ENCODE measurements around the gene TMEM270.
A peak's percentile ranks its signal among the peaks of the same experiment; 100 is the strongest.
"Not testable (repeated sequence)": the region's sequence is repeated elsewhere in the genome, so short reads cannot be mapped to it uniquely, and the experiment has no call there.

The TMEM270 gene

GRCh38 chr7:73844131-73844547, 16.8 kb upstream of the TMEM270 start:
- Histone ChIP-seq H3K4me1 (ENCODE audit: low read depth, poor library complexity, severe bottlenecking) (peaks cover 57% of the 10 kb centered on the region), H3K27me3 (ENCODE audit: insufficient read depth, low read depth) (no peaks in the 10 kb centered on the region), H3K4me2 (no peak overlapping the region; the same call in 1 of the 2 replicates), H3K36me3 (ENCODE audit: insufficient read depth) (no peaks in the 10 kb centered on the region), H3K9ac (no peak overlapping the region), H4K20me1 (ENCODE audit: insufficient read depth) (no peaks in the 10 kb centered on the region), H3K4me3 (IDR thresholded peaks at IDR 0.05; ENCODE audit: insufficient read depth, low read depth, low read length) (no peak overlapping the region), H2AFZ (ENCODE audit: low read depth) (no peak overlapping the region), H3K79me2 (ENCODE audit: insufficient read depth, low read depth) (no peaks in the 10 kb centered on the region), H3K27ac (no peak overlapping the region)
- TF ChIP-seq, protein P1, sequence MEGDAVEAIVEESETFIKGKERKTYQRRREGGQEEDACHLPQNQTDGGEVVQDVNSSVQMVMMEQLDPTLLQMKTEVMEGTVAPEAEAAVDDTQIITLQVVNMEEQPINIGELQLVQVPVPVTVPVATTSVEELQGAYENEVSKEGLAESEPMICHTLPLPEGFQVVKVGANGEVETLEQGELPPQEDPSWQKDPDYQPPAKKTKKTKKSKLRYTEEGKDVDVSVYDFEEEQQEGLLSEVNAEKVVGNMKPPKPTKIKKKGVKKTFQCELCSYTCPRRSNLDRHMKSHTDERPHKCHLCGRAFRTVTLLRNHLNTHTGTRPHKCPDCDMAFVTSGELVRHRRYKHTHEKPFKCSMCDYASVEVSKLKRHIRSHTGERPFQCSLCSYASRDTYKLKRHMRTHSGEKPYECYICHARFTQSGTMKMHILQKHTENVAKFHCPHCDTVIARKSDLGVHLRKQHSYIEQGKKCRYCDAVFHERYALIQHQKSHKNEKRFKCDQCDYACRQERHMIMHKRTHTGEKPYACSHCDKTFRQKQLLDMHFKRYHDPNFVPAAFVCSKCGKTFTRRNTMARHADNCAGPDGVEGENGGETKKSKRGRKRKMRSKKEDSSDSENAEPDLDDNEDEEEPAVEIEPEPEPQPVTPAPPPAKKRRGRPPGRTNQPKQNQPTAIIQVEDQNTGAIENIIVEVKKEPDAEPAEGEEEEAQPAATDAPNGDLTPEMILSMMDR (conservative IDR thresholded peaks at IDR 0.05; ENCODE audit: low read depth, low read length): no peak

DNA sequence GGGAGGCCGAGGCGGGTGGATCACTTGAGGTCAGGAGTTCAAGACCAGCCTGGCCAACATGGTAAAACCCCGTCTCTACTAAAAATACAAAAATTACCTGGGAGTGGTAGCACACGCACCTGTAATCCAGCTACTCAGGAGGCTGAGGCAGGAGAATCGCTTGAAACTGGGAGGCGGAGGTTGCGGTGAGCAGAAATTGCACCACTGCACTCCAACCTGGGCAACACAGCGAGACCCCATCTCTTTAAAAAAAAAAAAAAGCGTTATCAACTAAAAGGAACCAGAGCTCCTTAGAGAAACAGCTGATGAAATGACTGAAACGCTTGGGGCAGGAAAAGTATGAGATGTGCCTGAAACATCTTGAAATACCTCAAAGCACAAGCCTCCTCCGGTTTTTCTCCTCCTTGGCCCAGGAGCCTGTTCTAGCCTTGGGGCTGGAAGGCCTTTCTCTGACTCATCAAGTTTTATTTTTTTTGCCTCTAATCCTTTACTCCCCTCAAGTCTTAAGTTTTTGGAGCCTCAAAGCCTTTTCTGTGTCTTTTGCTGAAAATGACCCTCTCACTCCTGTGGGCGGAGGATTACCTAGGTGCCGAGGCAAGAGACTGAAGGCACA, 16.0 kb upstream of the TMEM270 start:
- H2AFZ ChIP-seq (ENCODE audit: low read depth): no peak overlapping the region
- H3K27ac ChIP-seq: peak overlapping the region; percentile 59

GRCh38 chr7:73845701-73846195, 15.2 kb upstream of the TMEM270 start:
- H3K4me2 ChIP-seq: peak overlapping the region; percentile 61
- H3K27me3 ChIP-seq (ENCODE audit: insufficient read depth, low read depth); H3K79me2 ChIP-seq (ENCODE audit: insufficient read depth, low read depth); H3K36me3 ChIP-seq (ENCODE audit: insufficient read depth); H4K20me1 ChIP-seq (ENCODE audit: insufficient read depth); H3K4me3 ChIP-seq (IDR thresholded peaks at IDR 0.05; ENCODE audit: insufficient read depth, low read depth, low read length): not testable (repeated sequence)
- peak overlapping the region; percentile 31; the same call in 1 of the 2 replicates for H3K9ac ChIP-seq
- H3K4me1 ChIP-seq (ENCODE audit: low read depth, poor library complexity, severe bottlenecking): peaks cover 73% of the 10 kb centered on the region
- peak overlapping the region; percentile 42 for H2AFZ ChIP-seq (ENCODE audit: low read depth)
- H3K27ac ChIP-seq: peak overlapping the region; percentile 59

More for the DNA sequence above, 16.0 kb upstream of the TMEM270 start:
- TF ChIP-seq, protein P1 (conservative IDR thresholded peaks at IDR 0.05; ENCODE audit: low read depth, low read length): no peak
- Histone ChIP-seq H3K4me2 (peak overlapping the region; percentile 61), H3K4me3 (IDR thresholded peaks at IDR 0.05; ENCODE audit: insufficient read depth, low read depth, low read length) (no peak overlapping the region), H4K20me1 (ENCODE audit: insufficient read depth) (no peaks in the 10 kb centered on the region), H3K27me3 (ENCODE audit: insufficient read depth, low read depth) (no peaks in the 10 kb centered on the region), H3K9ac (0 out of 2 replicates have a peak overlapping the region, but pooled peaks have one; percentile 31), H3K36me3 (ENCODE audit: insufficient read depth) (no peaks in the 10 kb centered on the region), H3K4me1 (ENCODE audit: low read depth, poor library complexity, severe bottlenecking) (peaks cover 65% of the 10 kb centered on the region), H3K79me2 (ENCODE audit: insufficient read depth, low read depth) (no peaks in the 10 kb centered on the region)

- H3K4me3 ChIP-seq (IDR thresholded peaks at IDR 0.05; ENCODE audit: insufficient read depth, low read depth, low read length): no peak overlapping the region
- H3K4me1 ChIP-seq (ENCODE audit: low read depth, poor library complexity, severe bottlenecking): peaks cover 83% of the 10 kb centered on the region
- H3K9ac ChIP-seq: no peak overlapping the region
- H3K36me3 ChIP-seq (ENCODE audit: insufficient read depth): no peaks in the 10 kb centered on the region
- TF ChIP-seq, protein P1 (conservative IDR thresholded peaks at IDR 0.05; ENCODE audit: low read depth, low read length): no peak
- no peak overlapping the region for H3K27ac ChIP-seq
- no peaks in the 10 kb centered on the region for H3K27me3 ChIP-seq (ENCODE audit: insufficient read depth, low read depth)
- no peak overlapping the region for H2AFZ ChIP-seq (ENCODE audit: low read depth)
- H3K4me2 ChIP-seq: no peak overlapping the region; the same call in 1 of the 2 replicates
- H4K20me1 ChIP-seq (ENCODE audit: insufficient read depth): no peaks in the 10 kb centered on the region
- no peaks in the 10 kb centered on the region for H3K79me2 ChIP-seq (ENCODE audit: insufficient read depth, low read depth)
Measured at GRCh38 chr7:73847941-73848723, 12.8 kb upstream of the TMEM270 start.

All from KMS-11 (cell line).